ACC112 (cell line): Measurements from ENCODE around the gene DUS4L.
A peak's percentile ranks its signal among the peaks of the same experiment; 100 is the strongest.
"Not testable (repeated sequence)": the region's sequence is repeated elsewhere in the genome, so short reads cannot be mapped to it uniquely, and the experiment has no call there.

Source experiments
- H2AFZ ChIP-seq: fragments of 200-600 bp; sonication (generic); one replicate; pipeline ENCODE4 v1.6.0; 2017; ENCODE audit warnings: antibody characterized with exemption, low read length; ENCODE audit not compliant: unreplicated experiment
- H3K27ac ChIP-seq: fragments of 200-600 bp; sonication (generic); 2 replicates; pipeline ENCODE4 v1.5.1; 2014; ENCODE audit warnings: low read depth, mild to moderate bottlenecking, antibody characterized with exemption, low read length, moderate library complexity
- H3K27me3 ChIP-seq: fragments of 200-600 bp; sonication (generic); 2 replicates; pipeline ENCODE4 v1.6.1; 2014; ENCODE audit warnings: mild to moderate bottlenecking, antibody characterized with exemption, low read length, moderate library complexity, mixed read lengths; ENCODE audit not compliant: insufficient read depth
- H3K36me3 ChIP-seq: fragments of 200-600 bp; sonication (generic); 2 replicates; pipeline ENCODE4 v1.6.1; 2016; ENCODE audit warnings: mild to moderate bottlenecking, antibody characterized with exemption, low read length, moderate library complexity, mixed read lengths; ENCODE audit not compliant: insufficient read depth
- H3K4me1 ChIP-seq: fragments of 200-600 bp; sonication (generic); one replicate; pipeline ENCODE4 v1.6.1; 2016; ENCODE audit warnings: low read length, mixed read lengths; ENCODE audit not compliant: insufficient read depth, unreplicated experiment, control insufficient read depth
- H3K4me3 ChIP-seq: fragments of 200-600 bp; sonication (generic); 2 replicates; pipeline ENCODE4 v1.5.1; 2014; ENCODE audit warnings: mild to moderate bottlenecking, low read depth, low read length
- H3K79me2 ChIP-seq: fragments of 200-600 bp; sonication (generic); one replicate; pipeline ENCODE4 v1.6.0; 2016; ENCODE audit warnings: low read length; ENCODE audit not compliant: control insufficient read depth, unreplicated experiment, insufficient read depth

Gene DUS4L

GRCh38 chr7:107563775-107564552 is at the start of gene DUS4L, which contains the start of gene COG5:
DUS4L (plus strand) TSS chr7:107563971; CDS start chr7:107567071, 3,100 bp downstream.
COG5 (minus strand) TSS chr7:107563920; CDS start chr7:107563896, 24 bp downstream.
- Histone ChIP-seq H3K4me1 (peaks cover 38% of the 10 kb centered on the region), H3K79me2 (peaks cover 51% of the 10 kb centered on the region), H3K27me3 (no peaks in the 10 kb centered on the region), H2AFZ (peak within 1 kb of the TSS; percentile 98), H3K4me3 (peak within 1 kb of the TSS; percentile 95), H3K36me3 (no peaks in the 10 kb centered on the region; the same call in 1 of the 2 replicates), H3K27ac (peak within 1 kb of the TSS; percentile 85)

- Histone ChIP-seq H3K79me2 (no peaks in the 10 kb centered on the region), H3K27me3 (no peaks in the 10 kb centered on the region), H3K4me1 (peaks cover 6% of the 10 kb centered on the region), H3K36me3 (no peaks in the 10 kb centered on the region), H2AFZ (no peak overlapping the region), H3K27ac (no peak overlapping the region), H3K4me3 (no peak overlapping the region)
Observed at GRCh38 chr7:107526672-107527071, 37.1 kb upstream of the DUS4L start.

- H3K79me2 ChIP-seq = no peaks in the 10 kb centered on the region
- no peaks in the 10 kb centered on the region for H3K27me3 ChIP-seq
- H3K4me3 ChIP-seq = no peak overlapping the region
- no peak overlapping the region for H2AFZ ChIP-seq
- H3K36me3 ChIP-seq = no peaks in the 10 kb centered on the region
- no peak overlapping the region for H3K27ac ChIP-seq
- H3K4me1 ChIP-seq = peaks cover 6% of the 10 kb centered on the region
Observed at GRCh38 chr7:107527196-107527595, 36.6 kb upstream of the DUS4L start.

- no peak overlapping the region for H2AFZ ChIP-seq
- H3K79me2 ChIP-seq = no peaks in the 10 kb centered on the region
- H3K36me3 ChIP-seq = no peaks in the 10 kb centered on the region
- H3K4me3 ChIP-seq = no peak overlapping the region
- no peaks in the 10 kb centered on the region for H3K27me3 ChIP-seq
- peaks cover 6% of the 10 kb centered on the region for H3K4me1 ChIP-seq
- H3K27ac ChIP-seq = no peak overlapping the region
Observed at GRCh38 chr7:107528461-107528860, 35.3 kb upstream of the DUS4L start.

- H3K36me3 ChIP-seq = no peaks in the 10 kb centered on the region
- no peaks in the 10 kb centered on the region for H3K79me2 ChIP-seq
- H3K4me1 ChIP-seq = peaks cover 6% of the 10 kb centered on the region
- no peak overlapping the region for H2AFZ ChIP-seq
- no peak overlapping the region for H3K4me3 ChIP-seq
- H3K27me3 ChIP-seq = no peaks in the 10 kb centered on the region
- no peak overlapping the region for H3K27ac ChIP-seq
Observed at GRCh38 chr7:107530751-107531150, 33.0 kb upstream of the DUS4L start.

- no peak overlapping the region for H2AFZ ChIP-seq
- H3K4me3 ChIP-seq = no peak overlapping the region
- H3K27ac ChIP-seq = no peak overlapping the region
- H3K27me3 ChIP-seq = no peaks in the 10 kb centered on the region
- H3K4me1 ChIP-seq = no peaks in the 10 kb centered on the region
- no peaks in the 10 kb centered on the region for H3K36me3 ChIP-seq
- H3K79me2 ChIP-seq = no peaks in the 10 kb centered on the region
Observed at GRCh38 chr7:107534139-107534538, 29.6 kb upstream of the DUS4L start.

GRCh38 chr7:107537228-107537627 is 26.5 kb upstream of the DUS4L start:
- not testable (repeated sequence) for H3K36me3 ChIP-seq, H2AFZ ChIP-seq, H3K79me2 ChIP-seq, H3K27ac ChIP-seq, H3K27me3 ChIP-seq, H3K4me3 ChIP-seq, H3K4me1 ChIP-seq

- Histone ChIP-seq H3K4me3 (no peak overlapping the region), H3K27me3 (no peaks in the 10 kb centered on the region)
Observed at GRCh38 chr7:107538001-107538400, 25.8 kb upstream of the DUS4L start.

GRCh38 chr7:107543338-107543993 is 20.3 kb upstream of the DUS4L start:
- Histone ChIP-seq H2AFZ (no peak overlapping the region), H3K36me3 (peaks cover 27% of the 10 kb centered on the region), H3K79me2 (peaks cover 3% of the 10 kb centered on the region), H3K4me1 (no peaks in the 10 kb centered on the region), H3K27ac (no peak overlapping the region), H3K4me3 (no peak overlapping the region), H3K27me3 (no peaks in the 10 kb centered on the region)

More at GRCh38 chr7:107538001-107538400, 25.8 kb upstream of the DUS4L start:
- no peaks in the 10 kb centered on the region for H3K4me1 ChIP-seq
- H3K36me3 ChIP-seq = no peaks in the 10 kb centered on the region
- H3K27ac ChIP-seq = no peak overlapping the region
- no peak overlapping the region for H2AFZ ChIP-seq
- H3K79me2 ChIP-seq = no peaks in the 10 kb centered on the region

- Histone ChIP-seq H2AFZ (no peak overlapping the region), H3K79me2 (peaks cover 3% of the 10 kb centered on the region), H3K4me3 (no peak overlapping the region), H3K36me3 (peaks cover 27% of the 10 kb centered on the region), H3K27me3 (no peaks in the 10 kb centered on the region), H3K27ac (no peak overlapping the region), H3K4me1 (no peaks in the 10 kb centered on the region)
Observed at GRCh38 chr7:107544848-107545591, 18.8 kb upstream of the DUS4L start.
